GM19351 (cell line): Measurements from ENCODE around the gene RAF1.
A peak's percentile ranks its signal among the peaks of the same experiment; 100 is the strongest.
"Not testable (repeated sequence)": the region's sequence is repeated elsewhere in the genome, so short reads cannot be mapped to it uniquely, and the experiment has no call there.

Experiments
- ATAC-seq: cut with Tn5 transposase; IDR thresholded peaks from one replicate; pipeline ENCODE4 v1.9.1; 2021; ENCODE audit warnings: mild to moderate bottlenecking, moderate library complexity; ENCODE audit not compliant: unreplicated experiment

The RAF1 gene

DNA sequence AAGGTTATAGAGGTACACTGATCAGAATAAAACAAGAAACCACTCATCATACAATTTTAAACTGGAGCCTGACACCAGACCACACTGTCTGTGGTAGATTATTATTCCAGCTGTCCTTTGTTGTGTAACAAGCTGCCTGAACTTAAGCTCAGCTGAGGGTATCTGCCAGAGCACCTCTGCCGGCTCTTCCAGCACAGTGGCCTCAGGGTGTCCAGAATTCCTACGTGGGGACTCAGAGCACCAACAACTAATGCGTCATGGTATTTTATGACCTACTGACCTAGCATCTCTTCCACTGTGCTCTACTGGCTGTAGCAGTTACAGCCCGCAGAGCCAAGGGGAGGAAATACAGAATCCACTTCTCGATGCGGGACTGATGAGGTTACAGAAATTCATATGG is 15.6 kb upstream of the RAF1 start:
- ATAC-seq = no peak

DNA sequence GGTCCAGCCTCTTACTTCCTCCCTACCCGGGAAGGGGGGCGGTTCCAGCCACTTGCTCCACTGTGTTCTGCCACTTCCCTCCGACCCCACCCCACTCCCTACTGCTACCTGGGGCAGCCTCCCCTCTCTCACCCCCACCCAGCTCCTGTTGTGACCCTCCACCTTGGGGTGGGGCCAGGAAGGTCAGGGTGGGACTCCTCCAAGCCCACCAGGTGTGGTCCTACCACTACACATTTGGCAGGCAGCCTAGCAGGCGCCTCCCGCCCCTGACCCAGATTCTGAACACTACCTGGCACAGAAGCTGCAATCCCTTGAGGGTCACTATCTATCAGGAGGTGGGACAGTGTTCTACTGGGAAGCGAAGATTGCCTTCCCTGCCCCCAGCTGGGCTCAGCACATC is 13.7 kb upstream of the RAF1 start:
- no peak for ATAC-seq

DNA sequence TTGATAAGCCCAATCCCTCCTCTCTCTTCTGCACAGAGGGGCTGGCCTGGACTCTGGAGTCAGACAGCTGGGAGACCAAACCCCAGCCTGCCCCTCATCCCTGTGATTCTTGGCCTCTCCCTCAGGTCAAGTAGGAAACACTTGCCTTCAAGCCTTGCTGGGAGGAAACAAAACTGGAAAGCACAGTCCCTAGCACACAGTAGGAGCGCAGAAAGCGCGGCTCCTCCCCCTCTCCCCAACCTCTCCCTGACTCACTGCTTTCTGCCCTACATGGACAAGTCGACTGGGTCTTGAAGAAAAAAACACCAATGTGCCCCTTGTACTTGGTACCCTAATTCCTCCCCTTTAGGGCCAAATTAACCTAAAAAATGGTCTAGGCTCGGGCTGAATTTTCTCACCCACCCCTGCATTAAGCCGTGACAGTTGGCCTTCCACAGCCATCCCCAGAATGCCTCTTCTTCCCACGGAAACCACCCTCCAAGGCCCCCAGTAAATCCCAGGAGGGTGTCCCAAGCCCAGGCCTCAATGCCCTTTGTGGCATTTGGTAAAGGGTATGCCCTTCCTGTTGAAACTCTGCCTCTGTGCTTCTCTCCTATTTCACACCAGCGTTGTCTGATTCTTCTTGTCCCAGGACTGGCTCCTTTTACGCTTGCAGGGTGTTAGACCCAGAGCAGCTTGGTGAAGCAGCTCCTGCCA is 11.3 kb upstream of the RAF1 start:
- ATAC-seq = no peak

DNA sequence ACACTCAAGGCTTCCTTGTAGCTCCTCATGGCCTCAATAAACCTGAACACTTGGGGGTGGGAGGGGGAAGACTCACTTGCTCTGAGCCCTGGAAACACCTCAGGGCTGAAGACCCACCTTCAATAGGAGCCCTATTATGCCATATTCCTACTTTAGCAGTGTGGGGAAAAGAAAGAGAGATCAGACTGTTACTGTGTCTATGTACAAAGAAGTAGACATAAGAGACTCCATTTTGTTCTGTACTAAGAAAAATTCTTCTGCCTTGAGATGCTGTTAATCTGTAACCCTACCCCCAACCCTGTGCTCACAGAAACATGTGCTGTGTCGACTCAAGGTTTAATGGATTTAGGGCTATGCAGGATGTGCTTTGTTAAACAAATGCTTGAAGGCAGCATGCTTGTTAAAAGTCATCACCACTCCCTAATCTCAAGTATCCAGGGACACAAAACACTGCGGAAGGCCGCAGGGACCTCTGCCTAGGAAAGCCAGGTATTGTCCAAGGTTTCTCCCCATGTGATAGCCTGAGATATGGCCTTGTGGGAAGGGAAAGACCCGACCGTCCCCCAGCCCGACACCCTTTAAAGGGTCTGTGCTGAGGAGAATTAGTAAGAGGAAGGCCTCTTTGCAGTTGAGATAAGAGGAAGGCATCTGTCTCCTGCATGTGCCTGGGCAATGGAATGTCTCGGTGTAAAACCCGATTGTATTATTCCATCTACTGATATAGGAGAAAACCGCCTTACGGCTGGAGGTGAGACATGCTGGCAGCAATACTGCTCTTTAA is 10.2 kb upstream of the RAF1 start:
- ATAC-seq = not testable (repeated sequence)

DNA sequence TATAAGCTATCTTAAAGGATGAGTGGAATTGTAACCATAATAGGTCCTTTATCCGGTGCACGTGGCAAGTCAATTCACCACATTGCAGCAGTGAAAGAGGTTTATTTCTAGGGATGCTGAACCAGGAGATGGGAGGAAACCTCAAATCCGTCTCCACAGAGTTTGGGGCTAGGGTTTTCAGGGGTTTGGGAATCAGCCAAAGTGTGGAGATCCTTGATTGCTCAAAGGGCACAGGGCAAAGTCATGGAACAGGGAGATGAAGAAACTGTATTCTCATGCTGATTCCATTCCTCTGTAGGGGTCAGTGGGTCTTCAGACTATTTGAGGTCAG is 7.2 kb upstream of the RAF1 start:
- ATAC-seq = no peak

DNA sequence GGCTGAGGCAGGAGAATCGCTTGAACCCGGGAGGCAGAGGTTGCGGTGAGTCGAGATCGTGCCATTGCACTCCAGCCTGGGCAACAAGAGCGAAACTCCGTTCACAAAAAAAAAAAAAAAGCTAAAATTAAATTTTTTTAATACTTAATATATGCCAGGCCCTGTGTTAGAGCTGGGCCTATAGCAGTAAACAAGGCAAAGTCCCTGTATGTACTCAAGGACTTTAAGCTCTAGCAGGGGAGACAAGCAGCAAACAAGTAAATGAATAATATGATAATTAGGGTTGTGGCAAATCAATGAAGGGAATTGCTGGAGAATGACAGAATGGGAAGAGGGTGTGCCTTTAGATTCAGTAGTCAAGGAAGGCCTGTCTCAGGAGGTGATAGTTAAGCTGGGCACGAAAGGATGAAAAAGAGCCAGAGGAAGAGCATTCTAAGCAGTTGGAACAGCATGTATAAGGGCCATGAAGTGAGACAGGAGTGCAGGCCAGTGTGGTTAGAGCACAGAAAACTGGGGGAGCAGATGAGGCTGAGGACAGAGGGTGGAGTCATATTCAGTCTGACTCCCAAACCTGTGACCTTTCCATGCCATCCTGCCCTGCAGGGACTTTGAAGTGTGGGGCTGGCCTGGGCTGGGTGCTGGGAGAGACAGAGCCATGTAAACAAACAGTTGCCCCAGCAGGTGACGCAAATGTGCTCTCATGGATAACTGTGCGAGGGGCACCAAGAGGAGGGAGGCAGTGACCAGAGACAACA is 6.6 kb upstream of the RAF1 start:
- ATAC-seq = no peak

DNA sequence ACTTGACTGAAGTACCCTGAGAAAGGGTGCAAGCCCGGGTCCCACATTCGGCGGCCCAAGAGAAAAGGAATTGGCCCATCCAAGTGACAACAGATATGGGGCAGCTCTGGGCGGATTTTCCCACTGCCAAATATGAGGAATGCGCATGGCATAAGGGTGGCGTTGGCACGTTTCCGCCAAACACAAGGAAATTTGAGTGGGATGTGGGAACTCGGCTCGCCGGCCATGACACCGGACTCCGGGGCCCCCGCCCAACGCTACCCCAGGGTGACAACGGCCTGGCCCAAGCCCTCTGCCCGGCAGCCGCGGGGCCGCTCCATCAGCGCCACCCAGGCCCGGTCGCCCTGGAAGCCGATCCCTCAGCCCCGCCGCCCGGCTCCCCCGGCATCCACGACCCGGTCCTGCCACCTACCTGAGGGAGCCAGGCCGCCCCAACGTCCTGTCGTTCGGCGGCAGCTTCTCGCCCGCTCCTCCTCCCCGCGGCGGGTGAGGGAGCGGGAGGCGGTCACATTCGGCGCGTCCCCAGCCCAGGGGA is 449 bp downstream of the RAF1 start:
- ATAC-seq = peak; percentile 24

DNA sequence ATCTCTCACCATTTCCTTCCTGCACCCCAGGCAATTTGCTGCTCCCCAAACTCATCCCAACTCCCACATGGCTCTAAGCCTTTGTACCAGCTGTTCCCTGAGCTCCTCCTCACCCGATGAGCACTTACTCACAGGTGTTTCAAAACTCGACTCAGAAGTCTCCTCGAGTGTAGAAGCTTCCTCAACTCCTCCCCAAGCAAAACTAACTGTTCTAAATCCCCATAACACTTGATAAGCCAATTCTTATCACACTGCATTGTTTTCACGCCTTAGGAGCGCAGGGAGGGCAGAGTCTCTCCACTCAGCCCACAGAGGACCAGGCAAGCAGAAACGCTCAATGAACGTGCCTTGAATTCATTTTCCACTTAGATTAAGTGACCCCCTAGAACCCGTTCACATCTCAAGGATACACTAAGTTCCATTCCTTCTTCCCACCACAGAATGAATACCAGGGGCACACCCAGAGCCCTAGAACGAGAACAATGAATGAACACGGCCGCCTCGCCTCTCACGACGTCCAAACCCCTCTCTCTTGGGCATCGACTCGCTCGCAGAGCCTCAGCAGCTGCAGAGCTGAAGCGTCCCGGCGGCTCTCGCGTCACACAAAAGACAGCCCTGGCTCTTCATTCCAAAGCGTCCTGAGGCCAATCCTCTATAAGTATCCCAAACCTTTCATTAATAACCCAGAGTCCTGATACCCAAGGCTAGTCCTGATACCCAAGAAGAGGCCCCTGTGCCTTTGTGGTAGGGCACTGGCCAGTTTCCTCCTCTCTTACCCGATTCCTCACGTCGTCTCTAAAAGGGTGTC is 1.1 kb downstream of the RAF1 start:
- ATAC-seq = no peak

DNA sequence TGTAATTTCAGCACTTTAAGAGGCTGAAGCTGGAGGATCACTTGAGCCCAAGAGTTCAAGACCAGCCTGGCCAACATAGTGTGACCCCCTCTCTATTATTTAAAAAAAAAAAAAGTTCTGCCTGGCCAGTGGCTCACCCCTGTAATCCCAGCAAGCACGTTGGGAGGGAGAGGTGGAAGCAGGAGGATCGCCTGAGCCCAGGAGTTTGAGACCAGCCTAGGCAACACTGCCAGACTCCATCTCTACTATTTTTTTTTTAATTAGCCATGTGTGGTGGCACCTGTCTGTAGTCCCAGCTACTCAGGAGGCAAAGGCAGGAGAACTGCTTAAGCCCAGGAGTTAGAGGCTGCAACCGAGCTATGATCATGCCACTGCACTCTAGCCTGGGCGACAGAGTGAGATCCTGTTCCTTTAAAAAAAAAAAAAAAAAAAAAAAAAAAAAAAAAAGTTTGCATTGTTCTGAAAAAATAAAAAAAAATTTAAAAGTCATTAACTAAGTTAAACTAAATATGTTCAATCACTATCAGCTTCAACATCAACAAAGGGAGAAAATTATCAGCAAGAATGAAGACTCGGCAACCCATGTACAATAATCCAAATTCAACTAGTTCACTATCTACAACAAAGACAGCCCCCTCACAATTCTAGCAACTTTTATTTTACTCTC is 1.9 kb downstream of the RAF1 start:
- ATAC-seq = no peak

DNA sequence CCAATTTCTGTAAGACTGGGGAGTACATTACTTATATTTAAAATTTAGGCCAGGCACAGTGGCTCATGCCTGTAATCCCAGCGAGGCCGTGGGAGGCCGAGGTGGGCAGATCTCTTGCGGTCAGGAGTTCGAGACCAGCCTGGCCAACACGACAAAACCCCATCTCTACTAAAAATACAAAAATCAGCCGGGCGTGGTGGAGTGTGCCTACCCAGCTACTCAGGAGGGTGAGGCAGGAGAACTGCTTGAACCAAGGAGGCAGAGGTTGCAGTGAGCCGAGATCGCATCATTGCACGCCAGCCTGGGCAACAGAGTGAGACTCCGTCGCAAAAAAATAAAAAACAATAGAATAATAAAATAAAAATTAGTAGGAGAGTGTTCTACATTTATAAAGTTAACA is 2.5 kb downstream of the RAF1 start:
- ATAC-seq = not testable (repeated sequence)

DNA sequence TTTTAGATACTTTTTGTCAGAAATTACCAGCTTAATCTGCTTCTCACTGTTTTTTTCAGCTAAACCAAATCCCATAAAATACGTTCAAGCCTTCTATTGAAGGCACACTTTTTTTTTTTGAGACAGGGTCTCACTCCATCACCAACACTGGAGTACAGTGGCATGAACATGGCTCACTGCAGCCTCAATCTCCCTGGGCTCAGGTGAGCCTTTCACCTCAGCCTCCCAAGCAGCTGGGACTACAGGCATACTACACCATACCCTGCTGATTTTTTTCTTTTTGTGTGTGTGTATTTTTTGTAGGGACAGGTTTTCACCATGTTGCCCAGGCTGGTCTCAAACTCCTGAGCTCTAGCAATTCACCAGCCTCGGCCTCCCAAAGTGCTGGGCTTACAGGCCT is 3.7 kb downstream of the RAF1 start:
- no peak for ATAC-seq

DNA sequence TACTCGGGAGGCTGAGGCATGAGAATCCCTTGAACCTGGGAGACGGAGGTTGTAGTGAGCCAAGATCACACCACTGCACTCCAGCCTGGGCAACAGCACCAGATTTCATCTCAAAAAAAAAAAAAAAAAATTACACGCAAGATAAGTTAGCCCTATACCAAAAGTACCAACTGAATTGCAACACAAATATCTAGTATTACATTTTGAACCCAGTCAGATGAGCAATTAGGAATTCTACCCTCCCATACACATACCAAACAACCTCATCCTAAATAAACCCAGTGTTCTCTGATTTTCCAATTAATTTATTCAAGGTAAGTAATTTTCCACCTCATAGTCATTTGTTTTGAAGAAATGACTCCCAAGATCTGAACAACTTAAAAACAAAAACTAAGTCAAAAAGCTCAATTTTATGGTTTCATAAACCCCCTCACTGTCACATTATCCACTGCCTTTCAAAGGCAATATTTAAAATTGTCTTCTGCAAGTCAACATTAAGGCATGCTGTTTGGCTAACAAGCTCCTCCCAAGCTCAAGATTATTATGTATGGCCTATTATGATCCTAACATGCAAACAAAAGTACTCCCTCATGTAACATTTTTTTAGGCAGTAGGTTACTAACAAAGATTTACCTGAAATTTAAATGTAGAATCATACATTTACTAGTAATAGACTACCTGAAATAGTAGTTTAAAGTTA is 4.5 kb downstream of the RAF1 start:
- no peak for ATAC-seq

DNA sequence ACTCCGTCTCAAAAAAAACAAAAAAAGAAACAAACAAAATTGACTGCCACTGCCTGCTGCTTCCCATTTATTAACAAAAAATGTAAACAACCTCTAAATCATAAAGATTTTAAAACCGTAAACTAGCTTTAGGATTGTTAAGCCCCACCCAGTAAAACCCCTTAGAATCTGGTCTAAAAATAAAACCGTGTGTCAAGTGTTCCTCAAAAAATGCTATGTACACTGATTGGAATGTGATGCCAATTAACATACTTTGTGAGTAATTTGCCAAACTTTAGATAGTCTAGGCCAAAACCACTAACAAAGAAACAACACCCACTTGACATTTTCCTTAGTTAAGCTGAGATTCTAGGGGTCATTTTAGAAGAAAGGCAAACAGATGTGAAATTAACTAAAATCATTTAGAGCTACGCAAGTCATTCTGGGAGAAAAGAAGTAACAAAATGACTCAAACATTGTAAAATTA is 5.3 kb downstream of the RAF1 start:
- ATAC-seq = no peak

DNA sequence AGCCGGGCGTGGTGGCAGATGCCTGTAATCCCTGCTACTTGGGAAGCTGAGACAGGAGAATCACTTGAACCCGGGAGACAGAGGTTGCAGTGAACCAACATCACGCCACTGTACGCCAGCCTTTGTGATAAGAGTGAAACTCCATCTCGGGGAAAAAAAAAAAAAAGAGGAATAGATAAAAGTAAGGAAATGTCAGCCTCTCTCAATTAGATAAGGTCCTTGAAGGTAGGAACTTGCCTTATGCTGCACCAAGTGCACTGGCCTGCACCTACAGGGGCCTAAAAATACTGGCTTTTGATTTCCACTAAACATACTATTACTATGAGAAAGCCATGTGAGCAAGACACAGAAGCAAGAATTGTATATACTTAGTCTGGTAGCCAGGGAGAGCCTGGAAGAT is 7.1 kb downstream of the RAF1 start:
- ATAC-seq = no peak

DNA sequence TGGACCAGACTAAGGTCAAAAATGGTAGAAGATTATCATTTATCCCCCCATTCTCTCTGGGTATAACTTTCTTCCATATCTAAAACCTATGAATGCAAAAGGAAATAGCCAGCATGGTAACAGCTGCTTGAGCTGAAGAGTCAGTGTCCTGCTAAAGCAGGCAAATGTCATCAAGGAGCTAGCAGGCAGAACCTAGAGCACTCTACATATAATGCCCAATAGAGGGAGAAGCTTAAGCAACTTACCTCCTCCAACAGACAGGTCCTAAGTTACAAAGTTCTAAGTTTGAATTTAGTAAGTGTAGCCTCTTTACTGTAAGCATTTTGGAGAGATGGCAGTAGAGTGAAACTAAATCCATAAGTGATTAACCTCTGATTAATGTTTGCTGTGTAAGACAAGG is 7.7 kb downstream of the RAF1 start:
- no peak for ATAC-seq

DNA sequence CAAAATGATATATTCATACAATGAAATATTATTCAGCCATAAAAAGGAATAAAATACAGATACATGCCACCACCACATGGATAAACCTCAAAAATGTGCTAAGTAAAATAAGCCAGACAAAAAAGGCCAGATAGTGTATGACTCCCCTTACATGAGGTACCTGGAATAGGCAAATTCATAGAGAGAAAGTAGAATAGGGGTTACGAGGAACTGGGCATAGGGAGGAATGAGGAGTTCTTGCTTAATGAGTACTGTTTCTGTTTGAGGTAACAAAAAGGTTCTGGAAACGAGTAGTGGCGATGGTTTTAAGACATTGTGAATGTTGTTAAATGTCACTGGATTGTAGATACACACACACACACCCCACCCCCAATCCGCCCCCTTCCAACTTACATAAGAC is 8.2 kb downstream of the RAF1 start:
- ATAC-seq = no peak

DNA sequence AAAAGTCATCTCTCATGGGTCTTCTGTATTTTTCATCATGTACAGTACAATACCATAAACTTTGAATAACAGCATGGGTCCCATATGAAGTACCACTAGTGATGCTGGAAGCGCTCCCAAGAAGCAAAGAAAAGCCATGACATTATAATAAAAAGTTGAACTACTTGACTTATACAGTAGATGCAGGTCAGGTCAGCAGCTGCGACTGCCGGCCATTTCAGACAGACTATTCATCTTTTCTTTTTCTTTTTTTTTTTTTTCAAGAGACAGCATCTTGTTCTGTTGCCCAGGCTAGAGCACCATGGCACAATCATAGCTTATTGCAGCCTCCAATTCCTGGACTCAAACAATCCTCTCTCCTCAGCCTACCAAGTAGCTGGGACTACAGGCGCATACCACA is 10.2 kb downstream of the RAF1 start:
- no peak for ATAC-seq

DNA sequence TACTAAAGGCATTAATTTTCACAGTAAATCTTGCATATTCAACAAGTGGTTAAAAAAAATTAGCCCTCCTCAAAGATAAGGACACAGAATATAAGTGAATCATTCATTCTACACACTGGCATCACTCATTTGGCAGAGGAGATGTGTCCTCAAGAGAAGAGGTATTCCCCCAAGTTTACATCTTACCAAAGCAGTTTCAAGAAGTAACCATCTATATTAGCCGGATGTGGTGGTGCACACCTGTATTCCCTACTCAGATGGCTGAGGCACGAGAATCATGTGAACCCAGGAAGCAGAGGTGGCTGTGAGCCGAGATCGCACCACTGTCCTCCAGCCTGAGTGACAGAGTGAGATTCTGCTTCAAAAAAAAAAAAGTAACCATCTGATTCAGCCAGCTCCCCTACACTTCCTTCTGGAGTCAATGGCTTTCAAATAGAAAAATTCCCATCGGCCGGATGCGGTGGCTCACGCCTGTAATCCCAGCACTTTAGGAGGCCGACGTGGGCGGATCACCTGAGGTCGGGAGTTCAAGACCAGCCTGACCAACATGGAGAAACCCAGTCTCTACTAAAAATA is 15.4 kb downstream of the RAF1 start:
- ATAC-seq = peak; percentile 49

DNA sequence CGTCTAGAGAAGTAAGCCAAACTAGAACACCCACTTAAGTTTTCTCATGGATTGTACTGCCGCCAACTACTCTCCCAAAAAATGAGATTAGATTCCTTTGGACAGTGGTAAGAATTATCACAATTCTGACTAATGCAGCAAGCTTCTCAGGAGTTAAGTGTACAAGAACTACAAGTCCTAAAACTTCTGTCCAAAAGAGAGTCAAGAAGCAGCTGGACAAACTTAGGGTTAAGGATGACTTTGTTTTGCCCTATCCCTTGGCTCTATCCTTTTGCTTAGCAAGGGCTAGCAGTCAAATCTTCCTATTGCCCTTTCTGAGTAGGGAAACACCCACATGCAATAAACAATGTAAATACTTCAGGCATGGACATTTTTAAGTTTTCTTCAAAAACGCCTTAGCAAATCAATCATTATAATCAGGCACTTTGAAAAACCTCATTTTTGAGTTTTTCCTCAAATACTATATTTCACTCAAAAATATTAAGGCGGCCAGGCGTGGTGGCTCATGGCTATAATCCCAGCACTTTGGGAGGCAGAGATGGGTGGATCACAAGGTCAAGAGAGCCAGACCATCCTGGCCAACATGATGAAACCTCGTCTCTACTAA is 19.5 kb downstream of the RAF1 start:
- no peak for ATAC-seq
